Pancreas (tissue), 10 donors: ENCODE data around the gene NOX4. TPM values are rescaled to one million over a fixed set of nuclear protein-coding genes. Genes with fewer than 3 reads are reported as not detected.
"Not testable (repeated sequence)": the region's sequence is repeated elsewhere in the genome, so short reads cannot be mapped to it uniquely, and the experiment has no call there.

ENCODE experiments used
- ATAC-seq, 4 donors: fragments of 200-7000 bp; cut with Tn5 transposase; one replicate each; pipeline versions ENCODE4 v1.8.0 to v1.9.1; 2020; ENCODE audit warnings: mild to moderate bottlenecking in 4 of 4, moderate library complexity in 4 of 4
- DNase-seq, 6 donors: peaks; one replicate each; pipeline ENCODE4 v3.0.0-alpha.2; 2020
- FAIRE-seq: peaks from 2 replicates; lab custom pipeline; 2012; peaks lifted over from hg19 to GRCh38; lab: Jason Lieb, UNC
- H3K27ac ChIP-seq, 4 donors: fragments of 200-600 bp; sonication (generic); 1 replicate in 3 of 4; 2 replicates in 1 of 4; pipeline versions ENCODE4 v1.5.0 to v1.8.0; 2020
- H3K27me3 ChIP-seq, 4 donors: fragments of 200-600 bp; one replicate each; pipeline ENCODE4 v1.8.0; 2021
- H3K36me3 ChIP-seq, 3 donors: fragments of 200-600 bp; sonication (generic) in 1 of 3; one replicate each; pipeline versions ENCODE4 v1.5.0 to v1.8.0; 2020 to 2021
- H3K4me1 ChIP-seq, 3 donors: fragments of 200-600 bp; one replicate each; pipeline ENCODE4 v1.8.0; 2021
- H3K4me3 ChIP-seq, 4 donors: fragments of 200-600 bp; sonication (generic) in 2 of 4; one replicate each; pipeline versions ENCODE4 v1.5.0 to v1.8.0; 2020 to 2021
- H3K9me3 ChIP-seq, 4 donors: fragments of 200-600 bp; one replicate each; pipeline ENCODE4 v1.8.0; 2021
- CTCF ChIP-seq, 4 donors: fragments of 200-600 bp; sonication (generic) in 3 of 4; IDR thresholded peaks; one replicate each; pipeline versions ENCODE4 v1.5.0 to v1.8.0; 2021; ENCODE audit warnings: antibody characterized with exemption in 4 of 4
- WGBS, 2 donors: extraction: QIAGEN DNeasy Blood & Tissue Kit; methylation state at CpG; one replicate each; pipeline ENCODE4 v1.1.7; 2013; 5-methylcytosine and 5-hydroxymethylcytosine counted together
- intact Hi-C, 3 donors: fragments of 100-400 bp; cut with DNase I; formaldehyde crosslinking; loops; one replicate each; pipeline versions ENCODE4 v1.11.1 to v1.14.2; 2022
- polyA plus RNA-seq, 2 donors: library from polyadenylated mRNA; stranded (reverse); fragments of 200-250 nt; gene quantifications; one replicate each; pipeline ENCODE4 v1.2.3, GENCODE V29; 2013
- total RNA-seq, 6 donors: library from RNA; stranded (reverse); fragmentation: NEBNext Ultra II Directional in 4 of 6; extraction: Animal tissue kit (Norgen Biotek cat#: 25700) in 4 of 6; gene quantifications; one replicate each; pipeline versions ENCODE4 v1.2.1 to v1.2.4, GENCODE V29; 2021 to 2023
- donor health status: healthy with polysubstance abuse.
- donor health status: DM: no; HTN: no; CAD: no; lungs with moderate emphysema.
- donor health status: DM: no; HTN: no; CAD: no.
- donor health status: control.
- donor health status: control.
- donor health status: Bipolar disorder and iron deficiency.
- donor health status: DM: yes; HTN: yes; CAD: no.
- donor health status: DM: no; HTN: no; CAD: no.
- donor health status: DM: no; HTN: no; CAD: no.
- donor health status: DM: yes; HTN: yes; CAD: no.

Gene NOX4
- total and polyA plus RNA-seq, 8 donors = 0.09 to 2.6 (median 0.41) TPM

- DNase-seq (no peak), FAIRE-seq (no peak), ATAC-seq (no peak)
- Histone ChIP-seq H3K27ac (no peak overlapping the region), H3K27me3 (no peaks in the 10 kb centered on the region), H3K4me1 (no peaks in the 10 kb centered on the region), H3K4me3 (no peak overlapping the region), H3K36me3 (no peaks in the 10 kb centered on the region), H3K9me3 (no peaks in the 10 kb centered on the region)
- no peak for TF ChIP-seq CTCF (IDR thresholded peaks at IDR 0.05)
- WGBS, 2 donors = 64 to 75% methylated on average over 5 of the region's 5 CpGs
- intact Hi-C loops = no loop called here
Measured at GRCh38 chr11:89346601-89347000, 144.6 kb downstream of the NOX4 start.

DNA sequence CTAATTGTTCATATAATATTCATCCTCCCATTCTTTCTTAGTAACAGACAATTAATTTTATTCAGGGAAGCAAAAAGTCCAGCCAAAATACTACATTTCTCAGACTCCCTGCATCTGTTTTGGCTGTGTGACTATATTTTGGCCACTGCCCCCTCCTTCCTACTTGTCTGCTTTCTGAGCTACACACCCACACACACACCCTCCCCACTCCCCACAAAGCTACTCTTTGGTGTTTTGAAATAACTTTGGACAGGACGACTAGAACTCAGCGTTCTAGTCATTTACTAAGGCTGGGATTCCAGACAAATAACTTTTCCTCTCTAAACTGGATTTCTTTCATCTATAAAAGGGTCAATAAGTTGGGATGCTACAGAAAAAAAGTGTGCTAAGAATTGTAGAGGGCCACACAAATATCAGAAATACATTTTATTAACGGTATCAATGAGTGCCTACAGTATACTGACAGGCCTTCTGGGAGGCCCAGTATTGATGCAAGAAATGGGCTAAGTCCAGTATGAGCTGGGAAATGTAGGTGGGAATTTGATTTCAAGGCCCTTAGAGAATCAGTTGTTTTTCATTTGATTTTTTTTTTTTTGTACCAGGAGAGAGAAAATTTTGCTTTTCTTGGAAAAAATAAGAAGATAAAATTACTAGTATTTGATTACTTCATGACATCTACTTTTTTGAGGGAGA lies 148.1 kb downstream of the NOX4 start:
- H3K9me3 ChIP-seq, intact Hi-C loops, H3K27me3 ChIP-seq, H3K4me1 ChIP-seq, H3K27ac ChIP-seq, H3K36me3 ChIP-seq, FAIRE-seq, H3K4me3 ChIP-seq: not testable (repeated sequence)
- 66 to 74% methylated on average over 3 of the region's 3 CpGs for WGBS, 2 donors
- peak in 3 of 4 donors; percentile 59 to 75 (median 64) for ATAC-seq
- peak in 1 of 6 donors; percentile 26 for DNase-seq

DNA sequence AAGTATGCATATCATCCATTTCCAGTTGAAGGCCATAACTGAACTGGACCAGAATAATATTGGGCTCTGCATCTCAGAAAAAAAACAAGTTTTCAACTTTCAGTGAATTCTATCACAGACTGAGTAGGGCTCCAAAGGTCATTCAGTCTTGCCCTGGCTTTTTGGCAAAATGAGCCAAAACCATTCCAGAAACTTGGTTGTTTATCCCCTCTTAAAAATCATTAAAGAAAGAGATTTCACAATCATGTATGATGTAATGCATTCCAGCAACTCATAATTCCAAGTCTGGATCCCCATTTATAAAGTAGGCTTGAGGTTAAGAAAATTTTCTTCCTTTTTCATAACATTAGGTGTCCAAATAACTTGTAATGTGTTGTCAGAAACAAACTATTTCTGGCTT lies 150.7 kb downstream of the NOX4 start:
- H3K27ac ChIP-seq, H3K27me3 ChIP-seq: not testable (repeated sequence)

DNA sequence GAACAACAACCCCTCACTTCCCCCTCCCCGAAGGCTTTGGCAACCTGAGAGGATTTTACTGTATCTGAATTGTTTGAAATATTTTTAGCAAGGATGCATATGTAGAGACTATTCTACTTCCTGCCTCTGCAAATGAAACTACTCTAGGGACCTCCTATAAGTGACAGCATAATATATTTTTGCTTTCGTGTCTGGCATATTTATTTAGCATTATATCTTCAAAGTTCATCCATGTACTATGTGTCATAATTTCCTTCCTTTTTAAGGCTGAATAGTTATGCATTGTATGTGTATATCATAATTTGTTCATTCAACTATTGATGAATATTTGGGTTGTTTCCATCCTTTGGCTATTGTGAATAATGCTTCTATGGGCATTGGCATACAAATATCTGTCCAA lies 153.1 kb downstream of the NOX4 start:
- H3K27me3 ChIP-seq, DNase-seq, intact Hi-C loops, H3K36me3 ChIP-seq, H3K4me3 ChIP-seq, H3K4me1 ChIP-seq, FAIRE-seq, H3K27ac ChIP-seq, ATAC-seq, H3K9me3 ChIP-seq: not testable (repeated sequence)
- 49 to 75% methylated on average over 2 of the region's 2 CpGs for WGBS, 2 donors

More for the DNA sequence above, 150.7 kb downstream of the NOX4 start:
- DNase-seq, intact Hi-C loops, H3K36me3 ChIP-seq, H3K4me1 ChIP-seq, H3K4me3 ChIP-seq, H3K9me3 ChIP-seq: not testable (repeated sequence)
- ATAC-seq (peak in 3 of 4 donors; percentile 55 to 63 (median 56)), FAIRE-seq (peak; percentile 56)

DNA sequence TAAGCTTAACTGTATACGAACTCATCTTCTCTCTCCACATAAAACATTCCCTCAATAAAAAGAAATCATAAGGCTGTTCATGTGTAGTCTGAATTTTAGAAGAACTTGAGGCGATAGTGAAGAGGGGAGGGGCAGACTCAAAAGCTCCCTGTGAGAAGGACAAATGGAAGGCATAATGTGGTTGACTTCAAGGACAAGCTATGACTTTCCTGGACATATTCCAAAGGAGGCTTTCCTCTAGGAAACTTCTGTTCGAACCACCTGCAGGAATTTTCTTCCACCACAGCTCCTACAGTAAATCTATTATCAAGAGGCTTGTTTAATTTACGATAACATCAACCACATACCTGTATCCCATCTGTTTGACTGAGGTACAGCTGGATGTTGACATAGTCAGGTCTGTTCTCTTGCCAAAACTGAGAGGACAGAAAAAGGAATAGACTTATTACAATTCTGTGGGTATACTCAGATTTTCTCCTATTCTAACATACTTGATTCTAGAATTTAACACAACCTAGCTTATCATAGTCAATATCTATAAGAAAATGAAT lies 154.0 kb downstream of the NOX4 start:
- H3K27me3 ChIP-seq, H3K36me3 ChIP-seq, DNase-seq, H3K4me3 ChIP-seq, H3K9me3 ChIP-seq, FAIRE-seq, H3K4me1 ChIP-seq, H3K27ac ChIP-seq, intact Hi-C loops: not testable (repeated sequence)
- peak in 1 of 4 donors; percentile 60 for ATAC-seq
- WGBS, 2 donors = 24 to 29% methylated on average over 4 of the region's 4 CpGs

DNA sequence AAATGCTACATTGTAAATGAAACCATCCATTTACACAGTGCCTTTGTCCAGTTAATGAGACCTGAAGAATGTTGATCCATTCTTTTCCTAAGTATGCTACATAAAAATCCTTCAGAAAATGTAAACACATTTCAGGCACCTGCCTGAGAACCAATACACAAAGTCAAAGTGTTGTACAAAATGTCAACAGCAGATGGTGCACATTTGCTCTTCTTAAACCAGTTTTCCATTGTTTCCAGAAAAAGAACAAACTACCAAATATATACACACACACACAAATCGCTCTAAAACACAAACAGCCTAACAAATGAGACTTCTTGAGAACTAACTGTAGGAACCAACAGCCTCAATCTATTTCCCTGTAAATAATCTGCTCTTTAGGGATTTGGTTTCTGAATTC lies 157.5 kb downstream of the NOX4 start:
- FAIRE-seq = peak; percentile 87
- peak in 2 of 4 donors; percentile 17 to 19 for TF ChIP-seq CTCF (IDR thresholded peaks at IDR 0.05)

GRCh38 chr11:89331940-89332339 lies 159.2 kb downstream of the NOX4 start:
- FAIRE-seq, intact Hi-C loops, DNase-seq, ATAC-seq, H3K27me3 ChIP-seq, H3K4me1 ChIP-seq, H3K36me3 ChIP-seq, H3K4me3 ChIP-seq, H3K27ac ChIP-seq, H3K9me3 ChIP-seq: not testable (repeated sequence)
- 59 to 60% methylated on average over 4 of the region's 4 CpGs for WGBS, 2 donors

More for the DNA sequence above, 157.5 kb downstream of the NOX4 start:
- WGBS, 2 donors = 22 to 27% methylated on average over 1 of the region's 1 CpG
- ATAC-seq = peak in 1 of 4 donors; percentile 32
- H3K4me3 ChIP-seq, intact Hi-C loops, DNase-seq, H3K27ac ChIP-seq, H3K36me3 ChIP-seq, H3K4me1 ChIP-seq, H3K27me3 ChIP-seq, H3K9me3 ChIP-seq: not testable (repeated sequence)
